RWPE2 (cell line): ENCODE measurements around the gene NLRC3.

Experiments
- ATAC-seq: fragments of 200-7000 bp; cut with Tn5 transposase; 3 replicates; pipeline ENCODE4 v1.9.1; 2021; ENCODE audit warnings: low read depth
- DNase-seq: peaks from one replicate; pipeline ENCODE4 v3.0.0-alpha.2; 2020; ENCODE audit warnings: low spot score
- H3K27ac ChIP-seq: fragments of 450-650 bp; 2 replicates; pipeline ENCODE4 v1.5.1; 2017; ENCODE audit warnings: mild to moderate bottlenecking; ENCODE audit not compliant: poor library complexity, severe bottlenecking
- H3K27me3 ChIP-seq: fragments of 250-450 bp; sonication (Bioruptor Pico); 2 replicates; pipeline ENCODE4 v1.5.1; 2021; ENCODE audit warnings: mild to moderate bottlenecking, moderate library complexity; ENCODE audit not compliant: insufficient read depth, poor library complexity, severe bottlenecking
- H3K36me3 ChIP-seq: fragments of 250-450 bp; sonication (Bioruptor Pico); 2 replicates; pipeline ENCODE4 v1.5.1; 2020; ENCODE audit warnings: low read depth, mild to moderate bottlenecking, moderate library complexity
- H3K4me1 ChIP-seq: fragments of 250-450 bp; sonication (Bioruptor Pico); 2 replicates; pipeline ENCODE4 v1.5.1; 2021; ENCODE audit warnings: mild to moderate bottlenecking, moderate library complexity; ENCODE audit not compliant: insufficient read depth, poor library complexity, severe bottlenecking
- H3K4me3 ChIP-seq: fragments of 250-450 bp; sonication (Bioruptor Pico); 2 replicates; pipeline ENCODE4 v1.5.1; 2021; ENCODE audit warnings: mild to moderate bottlenecking, moderate library complexity; ENCODE audit not compliant: severe bottlenecking
- H3K9me3 ChIP-seq: fragments of 250-450 bp; sonication (Bioruptor Pico); 2 replicates; pipeline ENCODE4 v1.5.1; 2021; ENCODE audit warnings: mild to moderate bottlenecking, moderate library complexity; ENCODE audit not compliant: severe bottlenecking
- CTCF ChIP-seq: fragments of 450-650 bp; IDR thresholded peaks from one replicate; pipeline ENCODE4 v1.5.1; 2017; ENCODE audit warnings: mild to moderate bottlenecking, moderate library complexity; ENCODE audit not compliant: poor library complexity, severe bottlenecking

Gene NLRC3

DNA sequence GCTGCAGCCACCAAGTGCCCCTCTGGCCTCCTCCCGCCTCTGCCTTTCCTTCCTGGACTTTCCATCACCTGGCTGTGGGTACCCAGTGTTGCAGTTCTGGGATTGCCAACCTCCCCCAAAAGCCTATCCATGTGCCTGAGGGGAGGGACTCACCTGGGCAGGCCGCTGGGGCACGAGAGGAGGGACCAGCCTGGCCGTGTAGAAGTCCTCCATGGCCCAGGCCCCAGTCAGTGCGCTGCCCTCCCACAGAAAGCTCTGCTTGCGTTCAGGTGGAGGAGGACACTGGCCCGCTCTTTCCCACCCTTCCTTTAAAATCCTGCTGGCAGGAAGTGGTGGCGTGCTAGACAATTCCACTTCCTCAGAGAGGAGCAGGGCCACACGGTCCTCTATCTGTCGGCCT is 20.0 kb upstream of the NLRC3 start:
- no peak for ATAC-seq
- Histone ChIP-seq H3K27ac (no peak overlapping the region), H3K27me3 (no peaks in the 10 kb centered on the region), H3K4me3 (no peak overlapping the region), H3K4me1 (no peaks in the 10 kb centered on the region), H3K36me3 (peaks cover 12% of the 10 kb centered on the region; the same call in 1 of the 2 replicates), H3K9me3 (no peaks in the 10 kb centered on the region)
- no peak for TF ChIP-seq CTCF
- no peak for DNase-seq

- ATAC-seq (no peak), DNase-seq (no peak)
- Histone ChIP-seq H3K4me3 (no peak overlapping the region), H3K27ac (no peak overlapping the region), H3K36me3 (peaks cover 12% of the 10 kb centered on the region; the same call in 1 of the 2 replicates), H3K9me3 (no peaks in the 10 kb centered on the region), H3K27me3 (no peaks in the 10 kb centered on the region), H3K4me1 (no peaks in the 10 kb centered on the region)
- TF ChIP-seq CTCF: no peak
These were observed 19.1 kb upstream of the NLRC3 start for GRCh38 chr16:3596101-3596861.

- H3K36me3 ChIP-seq: peaks cover 10% of the 10 kb centered on the region; the same call in 1 of the 2 replicates
- H3K4me1 ChIP-seq: no peaks in the 10 kb centered on the region
- DNase-seq (no peak), ATAC-seq (no peak)
- TF ChIP-seq CTCF: no peak
- no peaks in the 10 kb centered on the region for H3K9me3 ChIP-seq
- H3K4me3 ChIP-seq: no peak overlapping the region
- H3K27ac ChIP-seq: no peak overlapping the region
- no peaks in the 10 kb centered on the region for H3K27me3 ChIP-seq
These were observed 18.4 kb upstream of the NLRC3 start for GRCh38 chr16:3595521-3596021.

DNA sequence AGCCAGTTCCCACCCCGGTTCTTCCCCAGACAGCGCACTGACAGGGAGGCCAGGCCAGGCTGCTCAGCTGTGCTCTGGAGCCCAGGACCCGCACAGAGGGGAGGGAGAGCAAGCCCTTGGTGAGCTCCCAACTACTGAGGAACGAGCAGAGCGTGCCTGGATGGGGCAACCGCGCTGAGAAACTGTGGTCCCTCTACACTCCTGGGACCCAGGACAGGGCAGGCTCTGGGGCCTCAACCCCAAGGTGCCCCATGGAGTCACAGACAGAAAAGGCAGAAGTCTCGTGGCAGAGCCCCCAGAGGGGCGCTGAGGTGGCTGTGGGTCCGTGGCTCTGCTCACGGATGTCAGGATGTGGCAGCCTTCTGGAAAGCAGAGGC is 17.9 kb upstream of the NLRC3 start:
- no peak for ATAC-seq
- Histone ChIP-seq H3K27ac (no peak overlapping the region), H3K27me3 (no peaks in the 10 kb centered on the region), H3K4me3 (no peak overlapping the region), H3K4me1 (no peaks in the 10 kb centered on the region), H3K36me3 (peaks cover 8% of the 10 kb centered on the region; the same call in 1 of the 2 replicates), H3K9me3 (no peaks in the 10 kb centered on the region)
- no peak for DNase-seq
- no peak for TF ChIP-seq CTCF
